Pancreas (tissue), 10 donors: ENCODE data around the gene PAPSS2. TPM values are rescaled to one million over a fixed set of nuclear protein-coding genes. Genes with fewer than 3 reads are reported as not detected.

ENCODE experiments used
- ATAC-seq, 4 donors: fragments of 200-7000 bp; cut with Tn5 transposase; one replicate each; pipeline versions ENCODE4 v1.8.0 to v1.9.1; 2020; ENCODE audit warnings: mild to moderate bottlenecking in 4 of 4, moderate library complexity in 4 of 4
- DNase-seq, 6 donors: peaks; one replicate each; pipeline ENCODE4 v3.0.0-alpha.2; 2020
- FAIRE-seq: peaks from 2 replicates; lab custom pipeline; 2012; peaks lifted over from hg19 to GRCh38; lab: Jason Lieb, UNC
- H3K27ac ChIP-seq, 4 donors: fragments of 200-600 bp; sonication (generic); 1 replicate in 3 of 4; 2 replicates in 1 of 4; pipeline versions ENCODE4 v1.5.0 to v1.8.0; 2020
- H3K27me3 ChIP-seq, 4 donors: fragments of 200-600 bp; one replicate each; pipeline ENCODE4 v1.8.0; 2021
- H3K36me3 ChIP-seq, 3 donors: fragments of 200-600 bp; sonication (generic) in 1 of 3; one replicate each; pipeline versions ENCODE4 v1.5.0 to v1.8.0; 2020 to 2021
- H3K4me1 ChIP-seq, 3 donors: fragments of 200-600 bp; one replicate each; pipeline ENCODE4 v1.8.0; 2021
- H3K4me3 ChIP-seq, 4 donors: fragments of 200-600 bp; sonication (generic) in 2 of 4; one replicate each; pipeline versions ENCODE4 v1.5.0 to v1.8.0; 2020 to 2021
- H3K9me3 ChIP-seq, 4 donors: fragments of 200-600 bp; one replicate each; pipeline ENCODE4 v1.8.0; 2021
- WGBS, 2 donors: extraction: QIAGEN DNeasy Blood & Tissue Kit; methylation state at CpG; one replicate each; pipeline ENCODE4 v1.1.7; 2013; 5-methylcytosine and 5-hydroxymethylcytosine counted together
- intact Hi-C, 3 donors: fragments of 100-400 bp; cut with DNase I; formaldehyde crosslinking; loops; one replicate each; pipeline versions ENCODE4 v1.11.1 to v1.14.2; 2022
- polyA plus RNA-seq, 2 donors: library from polyadenylated mRNA; stranded (reverse); fragments of 200-250 nt; gene quantifications; one replicate each; pipeline ENCODE4 v1.2.3, GENCODE V29; 2013
- total RNA-seq, 6 donors: library from RNA; stranded (reverse); fragmentation: NEBNext Ultra II Directional in 4 of 6; extraction: Animal tissue kit (Norgen Biotek cat#: 25700) in 4 of 6; gene quantifications; one replicate each; pipeline versions ENCODE4 v1.2.1 to v1.2.4, GENCODE V29; 2021 to 2023
- TF ChIP-seq, protein P1 (sequence below), 4 donors: fragments of 200-600 bp; sonication (generic) in 3 of 4; IDR thresholded peaks; one replicate each; pipeline versions ENCODE4 v1.5.0 to v1.8.0; 2021; ENCODE audit warnings: antibody characterized with exemption in 4 of 4
- donor health status: healthy with polysubstance abuse.
- donor health status: DM: no; HTN: no; CAD: no; lungs with moderate emphysema.
- donor health status: DM: no; HTN: no; CAD: no.
- donor health status: control.
- donor health status: control.
- donor health status: Bipolar disorder and iron deficiency.
- donor health status: DM: yes; HTN: yes; CAD: no.
- donor health status: DM: no; HTN: no; CAD: no.
- donor health status: DM: no; HTN: no; CAD: no.
- donor health status: DM: yes; HTN: yes; CAD: no.

PAPSS2 gene
- total and polyA plus RNA-seq, 8 donors = 10.0 to 54.7 (median 39.9) TPM

GRCh38 chr10:87775766-87776165, 116.1 kb downstream of the PAPSS2 start:
- Histone ChIP-seq H3K27ac (no peak overlapping the region), H3K4me3 (no peak overlapping the region), H3K36me3 (no peaks in the 10 kb centered on the region), H3K9me3 (no peaks in the 10 kb centered on the region), H3K4me1 (no peaks in the 10 kb centered on the region), H3K27me3 (no peaks in the 10 kb centered on the region)
- ATAC-seq (no peak), DNase-seq (no peak), FAIRE-seq (no peak)
- TF ChIP-seq, protein P1, sequence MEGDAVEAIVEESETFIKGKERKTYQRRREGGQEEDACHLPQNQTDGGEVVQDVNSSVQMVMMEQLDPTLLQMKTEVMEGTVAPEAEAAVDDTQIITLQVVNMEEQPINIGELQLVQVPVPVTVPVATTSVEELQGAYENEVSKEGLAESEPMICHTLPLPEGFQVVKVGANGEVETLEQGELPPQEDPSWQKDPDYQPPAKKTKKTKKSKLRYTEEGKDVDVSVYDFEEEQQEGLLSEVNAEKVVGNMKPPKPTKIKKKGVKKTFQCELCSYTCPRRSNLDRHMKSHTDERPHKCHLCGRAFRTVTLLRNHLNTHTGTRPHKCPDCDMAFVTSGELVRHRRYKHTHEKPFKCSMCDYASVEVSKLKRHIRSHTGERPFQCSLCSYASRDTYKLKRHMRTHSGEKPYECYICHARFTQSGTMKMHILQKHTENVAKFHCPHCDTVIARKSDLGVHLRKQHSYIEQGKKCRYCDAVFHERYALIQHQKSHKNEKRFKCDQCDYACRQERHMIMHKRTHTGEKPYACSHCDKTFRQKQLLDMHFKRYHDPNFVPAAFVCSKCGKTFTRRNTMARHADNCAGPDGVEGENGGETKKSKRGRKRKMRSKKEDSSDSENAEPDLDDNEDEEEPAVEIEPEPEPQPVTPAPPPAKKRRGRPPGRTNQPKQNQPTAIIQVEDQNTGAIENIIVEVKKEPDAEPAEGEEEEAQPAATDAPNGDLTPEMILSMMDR (IDR thresholded peaks at IDR 0.05) = no peak
- intact Hi-C loops = no loop called here
- 68% methylated on average over 4 of the region's 4 CpGs for WGBS, 2 donors

DNA sequence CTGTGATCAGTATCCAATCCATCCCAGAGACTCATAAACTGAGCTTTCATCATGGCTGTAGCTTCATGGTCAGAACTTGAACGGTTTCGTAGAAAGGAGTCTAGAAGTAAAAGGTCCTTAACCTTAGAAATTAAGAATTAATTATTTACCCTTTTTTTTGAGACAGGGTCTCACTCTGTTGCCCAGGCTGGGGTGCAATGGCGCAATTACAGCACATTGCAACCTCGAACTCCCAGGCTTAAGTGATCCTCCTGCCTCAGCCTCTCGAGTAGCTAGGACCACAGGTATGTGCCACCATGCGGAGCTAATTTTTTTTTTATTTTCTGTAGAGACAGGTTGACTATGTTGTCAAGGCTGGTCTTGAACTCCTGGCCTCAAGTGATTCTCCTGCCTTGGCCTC, 116.7 kb downstream of the PAPSS2 start:
- WGBS, 2 donors = 94 to 97% methylated on average over 6 of the region's 6 CpGs
- Histone ChIP-seq H3K4me1 (no peaks in the 10 kb centered on the region), H3K27ac (no peak overlapping the region), H3K4me3 (no peak overlapping the region), H3K9me3 (no peaks in the 10 kb centered on the region), H3K27me3 (no peaks in the 10 kb centered on the region), H3K36me3 (no peaks in the 10 kb centered on the region)
- intact Hi-C loops = no loop called here
- FAIRE-seq = no peak
- no peak for ATAC-seq
- DNase-seq = no peak
- TF ChIP-seq, protein P1 (IDR thresholded peaks at IDR 0.05) = no peak

- peaks cover 0 to 3% (median 0%) of the 10 kb centered on the region in 4 donors for H3K9me3 ChIP-seq
- H3K27me3 ChIP-seq = no peaks in the 10 kb centered on the region
- H3K4me3 ChIP-seq = no peak overlapping the region
- TF ChIP-seq, protein P1 (IDR thresholded peaks at IDR 0.05) = no peak
- WGBS, 2 donors = 97 to 100% methylated on average over 2 of the region's 2 CpGs
- FAIRE-seq (no peak), ATAC-seq (no peak), DNase-seq (no peak)
- H3K4me1 ChIP-seq = no peaks in the 10 kb centered on the region
- no peaks in the 10 kb centered on the region for H3K36me3 ChIP-seq
- intact Hi-C loops = no loop called here
- no peak overlapping the region for H3K27ac ChIP-seq
Observed at GRCh38 chr10:87781545-87781944, 121.9 kb downstream of the PAPSS2 start.

DNA sequence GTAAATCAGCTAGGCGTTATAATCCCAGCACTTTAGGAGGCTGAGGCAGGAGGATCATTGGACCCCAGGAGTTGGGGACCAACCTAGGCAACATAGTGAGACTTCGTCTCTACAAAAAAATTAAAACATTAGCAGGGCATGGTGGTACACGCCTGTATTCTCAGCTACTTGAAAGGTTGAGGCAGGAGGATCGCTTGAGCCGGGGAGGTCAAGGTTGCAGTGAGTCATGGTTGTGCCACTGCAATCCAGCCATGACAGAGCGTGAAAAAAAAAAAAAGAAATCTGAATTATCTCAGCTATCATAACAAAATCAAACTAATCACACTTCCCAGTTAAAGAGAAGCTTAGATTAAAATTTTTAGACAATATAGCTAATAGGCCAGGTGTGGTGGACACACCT, 123.0 kb downstream of the PAPSS2 start:
- peaks cover 0 to 3% (median 0%) of the 10 kb centered on the region in 4 donors for H3K9me3 ChIP-seq
- H3K36me3 ChIP-seq = no peaks in the 10 kb centered on the region
- no peak overlapping the region for H3K27ac ChIP-seq
- H3K27me3 ChIP-seq = no peaks in the 10 kb centered on the region
- intact Hi-C loops = no loop called here
- TF ChIP-seq, protein P1 (IDR thresholded peaks at IDR 0.05) = no peak
- FAIRE-seq = no peak
- H3K4me1 ChIP-seq = no peaks in the 10 kb centered on the region
- WGBS, 2 donors = 93 to 99% methylated on average over 6 of the region's 6 CpGs
- ATAC-seq = no peak
- DNase-seq = no peak
- no peak overlapping the region for H3K4me3 ChIP-seq

DNA sequence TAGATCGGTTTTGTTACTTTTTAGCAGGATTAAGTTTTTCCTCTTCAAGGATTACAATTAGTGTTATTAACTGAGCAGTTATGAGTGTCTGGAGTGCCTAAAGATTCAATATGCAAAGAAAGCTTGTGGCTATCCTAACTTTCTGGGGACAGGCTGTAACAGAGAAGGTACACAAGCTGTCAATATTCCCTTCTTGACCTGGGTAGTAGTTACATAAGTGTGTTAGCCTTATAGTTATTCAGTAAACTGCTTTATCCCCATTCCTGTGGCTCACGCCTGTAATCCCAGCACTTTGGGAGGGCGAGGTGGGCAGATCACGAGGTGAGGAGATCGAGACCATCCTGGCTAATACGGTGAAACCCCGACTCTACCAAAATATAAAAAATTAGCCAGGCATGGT, 126.7 kb downstream of the PAPSS2 start:
- no peak for FAIRE-seq
- Histone ChIP-seq H3K4me3 (no peak overlapping the region), H3K27me3 (no peaks in the 10 kb centered on the region), H3K9me3 (peaks cover 0 to 3% (median 0%) of the 10 kb centered on the region in 4 donors), H3K36me3 (no peaks in the 10 kb centered on the region), H3K27ac (no peak overlapping the region), H3K4me1 (no peaks in the 10 kb centered on the region)
- DNase-seq = no peak
- TF ChIP-seq, protein P1 (IDR thresholded peaks at IDR 0.05) = no peak
- 96 to 97% methylated on average over 7 of the region's 7 CpGs for WGBS, 2 donors
- ATAC-seq = no peak
- intact Hi-C loops = no loop called here
